ENCODE data around the gene QRICH1.

Gene QRICH1

GRCh38 chr3:48997714-48998637 is 95.9 kb downstream of the QRICH1 start:
- no peak for DNase-seq (ENCODE audit: low read depth in 2 of 2)

GRCh38 chr3:48997102-48997635 is 96.7 kb downstream of the QRICH1 start:
- no peak for DNase-seq (ENCODE audit: low read depth in 2 of 2)

- DNase-seq (ENCODE audit: low read depth in 2 of 2) = no peak
Observed at GRCh38 chr3:48996640-48997039, 97.2 kb downstream of the QRICH1 start.

- no peak for DNase-seq (ENCODE audit: low read depth in 2 of 2)
Observed at GRCh38 chr3:48993834-48994233, 100.0 kb downstream of the QRICH1 start.

GRCh38 chr3:48991851-48992545 is 101.9 kb downstream of the QRICH1 start:
- DNase-seq (ENCODE audit: low read depth in 2 of 2) = no peak

GRCh38 chr3:48990636-48991469 is 103.0 kb downstream of the QRICH1 start:
- no peak for DNase-seq (ENCODE audit: low read depth in 2 of 2)

- peak; percentile 66 to 81 for DNase-seq (ENCODE audit: low read depth in 2 of 2)
Observed at GRCh38 chr3:48989796-48990635, 103.9 kb downstream of the QRICH1 start, which contains the start of gene P4HTM. Gene P4HTM (plus strand): TSS chr3:48990241. CDS start chr3:48990257, 16 bp downstream.

- DNase-seq (ENCODE audit: low read depth in 2 of 2) = no peak
Observed at GRCh38 chr3:48989126-48989795, 104.6 kb downstream of the QRICH1 start.

- DNase-seq (ENCODE audit: low read depth in 2 of 2) = no peak
Observed at GRCh38 chr3:48985831-48986376, 108.0 kb downstream of the QRICH1 start.

GRCh38 chr3:48984663-48985062 is 109.2 kb downstream of the QRICH1 start:
- DNase-seq (ENCODE audit: low read depth in 2 of 2) = no peak

- DNase-seq (ENCODE audit: low read depth in 2 of 2) = no peak
Observed at GRCh38 chr3:48983096-48983495, 110.8 kb downstream of the QRICH1 start.

GRCh38 chr3:48982686-48983085 is 111.2 kb downstream of the QRICH1 start:
- DNase-seq (ENCODE audit: low read depth in 2 of 2) = no peak

- DNase-seq (ENCODE audit: low read depth in 2 of 2) = no peak
Observed at GRCh38 chr3:48982016-48982415, 111.9 kb downstream of the QRICH1 start.

GRCh38 chr3:48980295-48980694 is 113.6 kb downstream of the QRICH1 start:
- no peak for DNase-seq (ENCODE audit: low read depth in 2 of 2)

Measured in stimulated activated CD4-positive, alpha-beta T cell treated with anti-CD3 and anti-CD28 coated beads, Interleukin-4, amount 100 ng/mL, for 48 hours (primary cell).